Nephron progenitor cell (in vitro differentiated cells): Measurements from ENCODE around the gene EVC.

ENCODE experiments used
- DNase-seq: peaks from one replicate; pipeline ENCODE4 v3.0.0; 2021
- H3K27ac Mint-ChIP-seq: 2 replicates; pipeline ENCODE4 v1.8.0; 2021; ENCODE audit warnings: mild to moderate bottlenecking, moderate library complexity, mixed read lengths
- H3K27me3 Mint-ChIP-seq: 2 replicates; pipeline ENCODE4 v1.8.0; 2021; ENCODE audit warnings: mild to moderate bottlenecking, low read depth, mixed read lengths; ENCODE audit not compliant: poor library complexity
- H3K36me3 Mint-ChIP-seq: 2 replicates; pipeline ENCODE4 v1.8.0; 2021; ENCODE audit warnings: low read depth, mixed read lengths
- H3K4me1 Mint-ChIP-seq: 2 replicates; pipeline ENCODE4 v1.8.0; 2021; ENCODE audit warnings: mixed read lengths
- H3K4me3 Mint-ChIP-seq: 2 replicates; pipeline ENCODE4 v1.8.0; 2021; ENCODE audit warnings: mild to moderate bottlenecking, moderate library complexity, mixed read lengths
- H3K9me3 Mint-ChIP-seq: 2 replicates; pipeline ENCODE4 v1.8.0; 2021; ENCODE audit warnings: mild to moderate bottlenecking, moderate library complexity, mixed read lengths
- TF ChIP-seq, protein P1 (sequence below): fragments of 200-600 bp; sonication (generic); IDR thresholded peaks from 2 replicates; pipeline ENCODE4 v1.5.0; 2021; ENCODE audit warnings: antibody characterized with exemption

The EVC gene

DNA sequence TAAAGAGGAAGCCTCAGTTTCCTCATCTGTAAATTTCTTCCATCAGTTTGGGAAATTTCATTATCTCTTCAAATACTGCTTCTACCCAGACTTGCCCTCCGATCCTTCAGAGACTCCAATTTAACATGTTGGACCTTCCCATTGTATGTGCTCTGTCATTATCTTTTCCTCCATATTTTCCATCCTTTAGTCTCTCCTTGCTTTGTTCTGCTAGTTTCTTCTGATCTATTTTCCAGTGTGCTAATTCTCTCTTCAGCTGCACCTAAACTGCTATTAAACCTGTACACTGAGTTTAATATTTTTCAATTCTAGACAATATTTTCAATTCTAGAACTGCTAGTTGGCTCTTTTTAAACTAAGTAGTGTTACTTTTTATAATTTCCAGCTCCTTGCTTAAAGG is 65.5 kb downstream of the EVC start:
- H3K27me3 Mint-ChIP-seq = peaks cover 7% of the 10 kb centered on the region
- peaks cover 53% of the 10 kb centered on the region for H3K36me3 Mint-ChIP-seq
- H3K4me3 Mint-ChIP-seq = no peak overlapping the region
- peaks cover 36% of the 10 kb centered on the region for H3K9me3 Mint-ChIP-seq
- no peak for DNase-seq
- no peak overlapping the region for H3K27ac Mint-ChIP-seq
- TF ChIP-seq, protein P1, sequence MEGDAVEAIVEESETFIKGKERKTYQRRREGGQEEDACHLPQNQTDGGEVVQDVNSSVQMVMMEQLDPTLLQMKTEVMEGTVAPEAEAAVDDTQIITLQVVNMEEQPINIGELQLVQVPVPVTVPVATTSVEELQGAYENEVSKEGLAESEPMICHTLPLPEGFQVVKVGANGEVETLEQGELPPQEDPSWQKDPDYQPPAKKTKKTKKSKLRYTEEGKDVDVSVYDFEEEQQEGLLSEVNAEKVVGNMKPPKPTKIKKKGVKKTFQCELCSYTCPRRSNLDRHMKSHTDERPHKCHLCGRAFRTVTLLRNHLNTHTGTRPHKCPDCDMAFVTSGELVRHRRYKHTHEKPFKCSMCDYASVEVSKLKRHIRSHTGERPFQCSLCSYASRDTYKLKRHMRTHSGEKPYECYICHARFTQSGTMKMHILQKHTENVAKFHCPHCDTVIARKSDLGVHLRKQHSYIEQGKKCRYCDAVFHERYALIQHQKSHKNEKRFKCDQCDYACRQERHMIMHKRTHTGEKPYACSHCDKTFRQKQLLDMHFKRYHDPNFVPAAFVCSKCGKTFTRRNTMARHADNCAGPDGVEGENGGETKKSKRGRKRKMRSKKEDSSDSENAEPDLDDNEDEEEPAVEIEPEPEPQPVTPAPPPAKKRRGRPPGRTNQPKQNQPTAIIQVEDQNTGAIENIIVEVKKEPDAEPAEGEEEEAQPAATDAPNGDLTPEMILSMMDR = no peak
- H3K4me1 Mint-ChIP-seq = peaks cover 30% of the 10 kb centered on the region

DNA sequence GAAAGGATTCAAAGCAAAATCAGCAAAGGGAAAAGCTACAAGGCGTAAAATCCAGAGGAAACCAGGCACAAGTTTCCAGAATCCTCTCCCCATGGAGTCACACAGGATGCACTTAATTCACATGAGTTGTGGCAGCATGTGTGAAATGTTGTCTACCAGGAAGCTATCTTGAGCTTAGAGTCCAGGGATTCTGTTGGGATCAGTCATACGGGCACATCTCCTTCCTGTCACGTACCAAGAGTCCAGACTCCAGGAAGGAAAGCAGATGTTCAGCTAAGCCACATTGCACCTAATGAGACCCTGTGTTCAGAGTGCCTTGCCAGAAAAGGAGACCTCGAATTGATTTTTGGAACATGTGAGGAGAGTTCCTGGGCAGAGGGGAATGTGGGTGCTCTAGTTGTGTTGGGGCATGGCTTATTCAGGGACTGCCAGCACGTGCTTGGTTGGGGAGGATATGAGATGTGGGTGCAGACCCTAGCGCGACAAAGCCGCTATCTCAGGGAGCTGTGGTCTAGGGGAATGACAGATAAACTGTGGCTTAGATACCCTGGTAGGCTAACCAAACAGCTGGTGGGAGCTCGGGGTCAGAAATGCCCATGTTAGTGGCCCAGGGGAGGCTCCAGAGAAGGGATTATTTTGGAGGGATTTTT is 70.0 kb downstream of the EVC start:
- Mint-ChIP-seq H3K9me3 (peaks cover 19% of the 10 kb centered on the region), H3K27me3 (peaks cover 3% of the 10 kb centered on the region), H3K4me3 (no peak overlapping the region), H3K27ac (peak overlapping the region; percentile 88), H3K4me1 (no peaks in the 10 kb centered on the region), H3K36me3 (peaks cover 59% of the 10 kb centered on the region)
- no peak for DNase-seq
- TF ChIP-seq, protein P1 = no peak

DNA sequence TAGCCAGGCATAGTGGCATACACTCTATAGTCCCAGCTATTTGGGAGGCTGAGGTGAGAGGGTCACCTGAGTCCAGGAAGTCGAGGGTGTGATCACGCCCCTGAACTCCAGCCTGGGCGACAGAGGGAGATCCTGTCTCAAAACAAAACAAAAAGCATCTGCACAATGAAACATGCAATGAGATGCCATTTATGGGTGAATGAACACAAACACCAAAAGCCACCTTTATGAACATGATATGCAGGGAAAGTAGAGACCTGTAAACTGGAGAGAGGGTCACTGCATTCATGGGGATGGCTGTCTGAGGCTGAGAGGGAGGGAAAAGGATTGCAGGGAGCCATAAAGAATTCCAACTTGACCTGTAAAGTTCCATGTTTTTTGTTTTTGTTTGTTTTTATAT is 70.7 kb downstream of the EVC start:
- H3K4me3 Mint-ChIP-seq = no peak overlapping the region
- TF ChIP-seq, protein P1 = no peak
- no peak for DNase-seq
- H3K27ac Mint-ChIP-seq = no peak overlapping the region
- no peaks in the 10 kb centered on the region for H3K4me1 Mint-ChIP-seq
- H3K36me3 Mint-ChIP-seq = peaks cover 59% of the 10 kb centered on the region
- no peaks in the 10 kb centered on the region for H3K27me3 Mint-ChIP-seq
- peaks cover 11% of the 10 kb centered on the region for H3K9me3 Mint-ChIP-seq

DNA sequence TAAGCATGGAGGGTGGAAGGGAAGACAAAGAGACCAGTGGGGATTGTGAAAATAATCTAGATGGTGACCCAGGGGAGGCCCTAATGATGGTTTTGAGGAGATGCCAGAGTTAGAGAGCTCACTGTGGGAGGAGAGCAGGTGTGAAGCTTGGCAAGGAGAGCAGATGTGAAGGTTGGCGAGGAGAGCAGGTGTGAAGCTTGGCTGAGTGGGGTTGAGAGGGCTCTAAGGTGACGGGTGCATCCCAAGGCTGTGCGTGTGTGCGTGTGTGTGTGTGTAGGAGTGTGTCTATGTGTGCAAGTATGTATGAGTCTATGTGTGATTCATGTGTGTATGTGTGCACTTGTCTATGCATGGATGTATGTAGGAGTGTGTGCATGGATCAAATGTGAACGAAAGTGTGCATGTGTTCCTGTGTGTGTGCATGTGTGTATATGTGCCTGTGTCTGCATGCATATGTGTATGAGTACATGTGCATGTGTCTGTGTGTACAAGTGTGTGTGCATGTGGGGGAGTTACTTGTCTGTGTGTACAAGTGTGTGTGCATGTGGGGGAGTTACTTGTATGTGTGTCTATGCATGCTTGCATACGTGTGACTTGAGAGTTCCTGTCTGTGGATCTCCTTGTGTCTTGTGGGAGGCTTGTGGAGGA is 72.0 kb downstream of the EVC start:
- Mint-ChIP-seq H3K27ac (peak overlapping the region; percentile 40), H3K4me1 (no peaks in the 10 kb centered on the region), H3K36me3 (peaks cover 61% of the 10 kb centered on the region), H3K9me3 (peaks cover 12% of the 10 kb centered on the region), H3K4me3 (no peak overlapping the region), H3K27me3 (no peaks in the 10 kb centered on the region)
- no peak for DNase-seq
- TF ChIP-seq, protein P1 = no peak

DNA sequence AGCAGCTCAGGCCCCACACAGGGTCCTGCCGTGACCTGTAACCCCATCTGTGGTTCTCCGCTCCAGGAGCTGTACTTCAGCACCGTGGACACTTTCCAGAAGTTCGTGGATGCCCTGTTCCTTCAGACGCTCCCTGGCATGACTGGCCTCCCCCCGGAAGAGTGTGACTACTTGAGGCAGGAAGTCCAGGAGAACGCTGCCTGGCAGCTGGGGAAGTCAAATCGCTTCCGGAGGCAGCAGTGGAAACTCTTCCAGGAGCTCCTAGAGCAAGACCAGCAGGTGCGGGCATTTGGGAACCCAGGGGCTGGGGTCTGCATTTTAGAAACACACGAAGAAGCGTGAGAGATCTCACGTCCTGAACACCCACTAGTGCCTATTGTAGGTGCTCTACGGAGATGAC is 72.5 kb downstream of the EVC start:
- peaks cover 66% of the 10 kb centered on the region for H3K36me3 Mint-ChIP-seq
- no peaks in the 10 kb centered on the region for H3K27me3 Mint-ChIP-seq
- H3K4me3 Mint-ChIP-seq = no peak overlapping the region
- TF ChIP-seq, protein P1 = no peak
- peaks cover 16% of the 10 kb centered on the region for H3K9me3 Mint-ChIP-seq
- DNase-seq = no peak
- peak overlapping the region; percentile 58 for H3K27ac Mint-ChIP-seq
- H3K4me1 Mint-ChIP-seq = no peaks in the 10 kb centered on the region

DNA sequence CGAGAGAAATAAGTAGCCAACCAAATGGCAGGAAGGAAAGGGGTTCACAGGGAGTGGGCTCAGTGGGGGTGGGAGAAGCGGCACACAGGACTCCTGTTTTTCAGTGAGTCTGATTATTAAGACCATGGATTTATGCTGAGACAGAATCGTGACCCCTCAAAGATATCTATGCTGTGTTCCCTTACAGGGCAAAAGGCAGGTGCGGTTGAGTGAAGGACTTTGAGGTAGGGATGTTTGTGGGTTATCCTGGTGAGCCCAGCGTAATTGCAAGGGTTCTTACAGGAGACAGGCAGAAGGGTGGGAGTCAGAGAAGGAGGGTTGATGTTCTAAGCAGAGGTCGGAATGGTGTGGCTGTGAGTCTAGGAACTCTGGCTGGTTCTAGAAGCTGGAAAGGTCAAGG is 73.0 kb downstream of the EVC start:
- H3K9me3 Mint-ChIP-seq = peaks cover 19% of the 10 kb centered on the region
- H3K27ac Mint-ChIP-seq = peak overlapping the region; percentile 58
- no peaks in the 10 kb centered on the region for H3K4me1 Mint-ChIP-seq
- H3K36me3 Mint-ChIP-seq = peaks cover 70% of the 10 kb centered on the region
- H3K27me3 Mint-ChIP-seq = no peaks in the 10 kb centered on the region
- no peak overlapping the region for H3K4me3 Mint-ChIP-seq
- DNase-seq = no peak
- TF ChIP-seq, protein P1 = no peak
